Suprapubic skin (tissue), 4 donors: Measurements from ENCODE around the gene AP2B1.
"Not testable (repeated sequence)": the region's sequence is repeated elsewhere in the genome, so short reads cannot be mapped to it uniquely, and the experiment has no call there.

Experiments used
- CTCF ChIP-seq, 2 donors: fragments of 200-600 bp in 1 of 2; fragments of 450-650 bp in 1 of 2; sonication (generic) in 1 of 2; IDR thresholded peaks; one replicate each; pipeline ENCODE4 v1.5.1; 2016 to 2019; ENCODE audit warnings: antibody characterized with exemption in 2 of 2, mild to moderate bottlenecking in 1 of 2, moderate library complexity in 1 of 2
- EP300 ChIP-seq: sonication (generic); formaldehyde crosslinking; IDR thresholded peaks from one replicate; pipeline ENCODE4 v1.6.1; 2017; ENCODE audit warnings: antibody characterized with exemption
- POLR2A ChIP-seq, 2 donors: fragments of 450-650 bp; IDR thresholded peaks; one replicate each; pipeline ENCODE4 v1.6.1; 2017; ENCODE audit warnings: antibody characterized with exemption in 2 of 2, mild to moderate bottlenecking in 2 of 2, moderate library complexity in 2 of 2
- POLR2AphosphoS5 ChIP-seq, 3 donors: sonication (generic); formaldehyde crosslinking; IDR thresholded peaks; one replicate each; pipeline ENCODE4 v1.6.1; 2017; ENCODE audit warnings: antibody characterized with exemption in 3 of 3

- TF ChIP-seq CTCF (IDR thresholded peaks at IDR 0.05); POLR2A (IDR thresholded peaks at IDR 0.05); POLR2AphosphoS5 (IDR thresholded peaks at IDR 0.05); EP300: not testable (repeated sequence)
These were observed 164.4 kb downstream of the AP2B1 start for GRCh38 chr17:35751541-35751940.
